GM18507 (cell line): ENCODE data around the gene NR1I3.
A peak's percentile ranks its signal among the peaks of the same experiment; 100 is the strongest.
"Not testable (repeated sequence)": the region's sequence is repeated elsewhere in the genome, so short reads cannot be mapped to it uniquely, and the experiment has no call there.

Source experiments
- DNase-seq: peaks from one replicate; pipeline ENCODE4 v3.0.0; 2011; ENCODE audit warnings: low read depth; ENCODE audit not compliant: insufficient read length; ENCODE audit errors: extremely low spot score
- FAIRE-seq: peaks from 2 replicates; lab custom pipeline; 2011; peaks lifted over from hg19 to GRCh38; lab: Jason Lieb, UNC

The NR1I3 gene

DNA sequence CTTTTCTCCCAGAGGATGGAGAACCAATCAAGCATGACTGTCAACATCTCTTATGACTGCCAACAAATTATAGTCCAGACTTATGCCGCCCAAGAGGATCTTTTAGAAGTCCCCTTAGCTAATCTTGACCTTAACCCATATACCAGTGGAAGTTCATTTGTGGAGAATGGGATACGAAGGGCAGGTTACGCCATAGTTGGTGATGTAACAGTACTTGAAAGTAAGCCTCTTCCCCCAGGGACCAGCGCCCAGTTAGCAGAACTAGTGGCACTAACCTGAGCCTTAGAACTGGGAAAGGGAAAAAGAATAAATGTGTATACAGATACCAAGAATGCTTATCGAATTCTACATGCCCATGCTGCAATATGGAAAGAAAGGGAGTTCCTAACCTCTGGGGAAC is 17.3 kb upstream of the NR1I3 start:
- DNase-seq, FAIRE-seq: not testable (repeated sequence)

- FAIRE-seq, result no peak
These were observed 13.6 kb upstream of the NR1I3 start for GRCh38 chr1:161251579-161251978.

DNA sequence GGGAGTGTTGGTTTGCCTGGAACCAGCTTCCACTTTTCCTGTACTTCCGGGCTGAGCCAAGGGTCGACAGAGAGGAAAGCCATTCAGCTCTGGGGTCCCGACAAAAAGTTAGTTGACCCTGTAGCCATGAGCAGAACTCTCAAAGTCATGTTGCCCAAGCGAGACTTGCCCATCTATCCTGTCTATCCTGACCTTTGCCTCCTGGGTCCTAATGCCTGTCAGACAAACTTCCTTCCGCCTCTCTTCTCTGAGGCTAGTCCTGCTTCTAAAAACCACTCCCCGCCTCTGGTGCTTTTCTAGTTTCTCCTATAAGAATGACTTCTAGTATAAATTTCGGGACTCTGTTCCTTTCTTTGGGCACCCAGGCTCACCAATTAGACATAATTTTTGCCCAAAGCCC is 12.8 kb upstream of the NR1I3 start:
- DNase-seq (no peak), FAIRE-seq (no peak)

More at GRCh38 chr1:161251579-161251978, 13.6 kb upstream of the NR1I3 start:
- DNase-seq, result no peak

DNA sequence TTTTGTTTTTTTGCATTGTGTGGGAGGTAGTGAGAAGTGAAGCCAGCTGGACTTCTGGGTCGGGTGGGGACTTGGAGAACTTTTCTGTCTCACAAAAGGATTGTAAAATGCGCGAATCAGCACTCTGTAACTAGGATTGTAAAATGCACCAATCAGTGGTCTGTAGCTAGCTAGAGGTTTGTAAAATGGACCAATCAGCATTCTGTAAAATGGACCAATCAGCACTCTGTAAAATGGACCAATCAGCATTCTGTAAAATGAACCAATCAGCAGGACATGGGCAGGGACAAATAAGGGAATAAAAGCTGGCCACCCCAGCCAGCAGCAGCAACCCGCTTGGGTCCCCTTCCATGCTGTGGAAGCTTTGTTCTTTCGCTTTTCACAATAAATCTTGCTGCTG is 12.1 kb upstream of the NR1I3 start:
- not testable (repeated sequence) for DNase-seq, FAIRE-seq

GRCh38 chr1:161244888-161245287 is 6.9 kb upstream of the NR1I3 start:
- DNase-seq (no peak), FAIRE-seq (no peak)

- DNase-seq (no peak), FAIRE-seq (no peak)
These were observed 4.3 kb upstream of the NR1I3 start for GRCh38 chr1:161242313-161242712.

GRCh38 chr1:161241682-161242081 is 3.7 kb upstream of the NR1I3 start:
- FAIRE-seq, result no peak
- no peak for DNase-seq

- FAIRE-seq, result no peak
- DNase-seq, result no peak
These were observed 1.8 kb downstream of the NR1I3 start for GRCh38 chr1:161235957-161236775.

DNA sequence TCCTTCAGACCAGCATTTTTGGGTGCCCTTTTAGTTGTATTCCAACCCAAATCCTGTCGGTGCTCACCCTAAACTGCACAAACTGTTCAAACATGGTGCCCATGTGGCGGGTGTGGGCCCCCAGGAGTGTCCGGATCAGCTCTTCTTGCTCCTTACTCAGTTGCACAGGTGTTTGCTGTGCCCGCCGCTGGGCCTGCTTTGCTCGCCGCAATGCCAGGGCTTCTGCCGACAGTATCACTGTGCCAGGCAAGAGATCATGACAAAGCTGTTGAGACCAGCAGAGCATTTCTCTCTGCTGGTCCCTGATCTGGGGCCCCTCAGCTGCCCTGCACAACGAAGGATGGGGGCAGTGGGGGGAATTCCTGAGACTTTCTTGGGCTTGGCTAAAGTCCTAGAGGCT is 4.9 kb downstream of the NR1I3 start:
- DNase-seq, result no peak
- FAIRE-seq, result no peak

DNA sequence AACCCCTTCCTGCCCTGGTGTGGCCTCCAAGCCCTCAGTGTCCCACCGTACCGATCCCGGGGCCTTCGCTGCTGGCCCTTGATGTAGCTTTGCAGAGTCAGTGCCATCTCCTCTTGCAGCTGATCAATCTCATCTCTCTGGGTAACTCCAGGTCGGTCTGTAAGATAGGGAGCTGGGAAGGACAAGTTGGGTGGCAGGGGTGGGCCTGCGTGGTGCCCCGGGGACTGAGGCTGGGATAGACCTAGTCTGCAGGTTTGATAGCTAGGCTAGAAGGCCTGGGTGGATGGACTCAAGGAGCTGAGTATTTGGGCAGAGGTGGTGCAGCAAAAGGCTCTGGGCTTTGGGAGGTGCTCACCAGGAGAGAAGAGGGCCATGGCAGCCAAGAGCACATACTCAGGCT is 7.2 kb downstream of the NR1I3 start:
- DNase-seq (no peak), FAIRE-seq (no peak)

DNA sequence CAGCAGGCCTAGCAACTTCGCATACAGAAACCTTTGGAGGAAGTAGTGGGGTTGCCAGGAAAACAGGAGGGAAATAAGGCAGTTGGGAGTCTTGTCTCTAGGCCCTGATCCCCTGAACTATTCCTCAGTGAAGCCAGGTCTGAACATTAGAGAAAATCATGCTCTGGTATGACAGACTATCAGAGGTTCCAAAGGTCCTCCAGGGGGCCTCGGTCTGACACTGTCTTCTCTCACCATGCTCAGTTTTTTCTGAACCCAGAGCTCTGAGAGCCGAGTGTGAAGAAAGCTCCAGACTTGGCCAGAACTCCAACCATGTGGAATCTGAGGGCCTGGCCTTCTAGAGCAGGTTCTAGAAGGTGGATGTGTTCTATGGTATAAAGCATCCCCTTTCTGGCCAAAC is 8.1 kb downstream of the NR1I3 start:
- FAIRE-seq, result no peak

GRCh38 chr1:161228032-161228431 is 10.0 kb downstream of the NR1I3 start:
- DNase-seq, result no peak
- no peak for FAIRE-seq

More for the DNA sequence above, 8.1 kb downstream of the NR1I3 start:
- DNase-seq, result no peak

DNA sequence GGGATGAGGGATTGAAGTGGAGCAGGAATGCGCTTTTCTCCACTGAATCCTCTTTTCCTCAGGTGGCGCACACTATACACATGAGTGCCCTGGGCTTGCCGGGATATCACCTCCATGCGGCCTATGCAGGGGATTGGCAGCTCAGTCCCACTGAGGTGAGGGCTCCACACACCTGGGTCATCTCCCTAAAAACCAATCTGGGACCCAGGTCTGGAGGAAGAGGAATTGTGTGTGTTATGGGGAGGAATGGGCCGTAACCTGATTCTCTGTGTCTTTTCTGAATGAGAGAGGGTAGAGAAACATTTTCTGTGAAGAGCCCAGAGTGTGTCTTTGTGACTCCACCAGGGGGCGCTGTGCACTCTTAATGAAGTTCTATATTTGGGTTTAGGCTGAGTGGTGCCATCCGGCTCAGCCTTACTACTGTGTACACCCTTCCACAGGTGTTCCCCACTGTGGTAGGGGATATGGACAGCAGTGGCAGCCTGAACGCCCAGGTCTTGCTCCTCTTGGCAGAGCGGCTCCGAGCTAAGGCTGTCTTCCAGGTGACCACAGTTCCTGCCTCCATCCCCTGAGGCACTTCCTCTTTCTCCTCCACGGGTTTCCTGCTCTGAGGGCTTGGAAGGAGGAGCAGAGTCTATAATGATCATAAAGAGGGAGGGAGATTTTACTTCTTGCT is 10.7 kb downstream of the NR1I3 start:
- FAIRE-seq, result peak; percentile 90
- DNase-seq, result peak; percentile 65

- DNase-seq, result no peak
- FAIRE-seq, result no peak
These were observed 11.2 kb downstream of the NR1I3 start for GRCh38 chr1:161226759-161227158.

- FAIRE-seq (no peak), DNase-seq (no peak)
These were observed 11.7 kb downstream of the NR1I3 start for GRCh38 chr1:161226320-161226711.

- FAIRE-seq (peak; percentile 99), DNase-seq (peak; percentile 87)
These were observed 12.3 kb downstream of the NR1I3 start, which contains the start of gene TOMM40L for GRCh38 chr1:161225534-161226319. Gene TOMM40L, plus strand, starts transcription at chr1:161226060. Its CDS starts 430 bp downstream, at chr1:161226490.

DNA sequence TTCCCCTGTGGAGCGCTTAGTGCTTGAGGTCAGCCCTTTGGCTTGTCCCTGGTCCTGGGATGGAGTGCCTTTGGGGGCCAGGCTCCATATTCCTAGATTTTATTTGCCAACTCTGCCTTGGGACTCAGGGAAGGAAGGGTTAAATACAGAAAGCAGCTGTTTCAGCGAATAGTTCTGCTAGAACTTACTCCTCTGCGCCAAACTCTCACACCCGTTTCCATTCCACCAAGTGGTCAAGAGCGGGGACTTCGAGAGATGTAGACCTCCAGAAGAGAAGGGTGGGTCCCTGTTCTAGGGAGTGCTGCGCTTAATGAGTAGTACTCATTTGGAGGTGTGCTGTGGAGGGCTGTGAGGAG is 12.8 kb downstream of the NR1I3 start:
- DNase-seq (no peak), FAIRE-seq (no peak)

DNA sequence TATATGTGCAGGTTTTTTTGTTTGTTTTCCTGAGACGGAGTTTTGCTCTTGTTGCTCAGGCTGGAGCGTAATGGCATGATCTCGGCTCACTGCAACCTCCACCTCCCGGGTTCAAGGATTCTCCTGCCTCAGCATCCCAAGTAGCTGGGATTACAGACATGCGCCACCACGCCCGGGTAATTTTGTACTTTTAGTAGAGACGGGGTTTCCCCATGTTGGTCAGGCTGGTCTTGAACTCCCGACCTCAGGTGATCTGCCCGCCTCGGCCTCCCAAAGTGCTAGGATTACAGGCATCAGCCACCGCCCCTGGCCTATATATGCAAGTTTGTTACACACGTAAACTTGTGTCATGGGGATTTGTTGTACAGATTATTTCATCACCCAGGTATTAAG is 13.3 kb downstream of the NR1I3 start:
- not testable (repeated sequence) for FAIRE-seq, DNase-seq

DNA sequence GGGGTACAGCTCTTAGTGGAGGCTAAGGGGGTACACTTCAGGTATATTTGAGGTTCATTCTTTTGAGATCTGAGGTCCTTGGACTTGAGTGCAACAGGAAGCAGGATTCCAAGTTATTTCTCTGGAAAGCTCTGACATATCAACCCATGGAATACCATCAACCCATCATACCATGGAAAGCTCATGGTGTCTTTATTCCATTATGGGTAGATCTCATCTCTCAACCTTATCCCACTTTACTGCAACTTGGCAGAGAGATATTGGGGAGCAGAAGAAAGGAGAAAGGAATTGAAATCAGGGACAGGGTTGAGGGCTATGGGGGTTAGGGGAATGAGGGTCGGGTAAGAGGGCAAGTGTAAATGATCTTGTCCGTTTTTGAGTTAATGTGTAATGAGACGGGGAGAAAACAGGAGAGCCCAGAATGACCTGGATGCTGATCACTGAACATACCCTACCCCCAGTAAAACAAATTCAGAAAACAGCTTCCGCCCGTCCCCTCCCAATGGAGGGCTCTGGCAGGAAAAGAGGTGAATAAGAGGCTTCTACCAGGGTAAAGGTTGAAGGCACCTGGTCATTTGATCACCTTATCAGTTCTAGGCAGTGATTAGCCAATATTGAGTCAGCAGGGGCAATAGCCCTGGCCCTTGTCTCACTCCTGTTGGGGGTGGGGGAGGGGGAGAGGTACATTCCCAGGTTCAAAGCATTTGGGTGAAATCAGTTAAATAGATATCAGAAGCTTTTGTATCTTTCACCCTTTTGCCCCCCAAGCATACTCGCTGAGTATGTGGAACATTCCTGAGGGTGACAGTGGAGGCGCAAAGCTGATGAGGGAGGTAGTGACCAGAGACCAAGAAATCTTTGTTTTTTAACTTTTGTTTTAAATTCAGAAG is 14.0 kb downstream of the NR1I3 start:
- no peak for DNase-seq
- no peak for FAIRE-seq
